Measurements from ENCODE around the gene RIF1.

DNA sequence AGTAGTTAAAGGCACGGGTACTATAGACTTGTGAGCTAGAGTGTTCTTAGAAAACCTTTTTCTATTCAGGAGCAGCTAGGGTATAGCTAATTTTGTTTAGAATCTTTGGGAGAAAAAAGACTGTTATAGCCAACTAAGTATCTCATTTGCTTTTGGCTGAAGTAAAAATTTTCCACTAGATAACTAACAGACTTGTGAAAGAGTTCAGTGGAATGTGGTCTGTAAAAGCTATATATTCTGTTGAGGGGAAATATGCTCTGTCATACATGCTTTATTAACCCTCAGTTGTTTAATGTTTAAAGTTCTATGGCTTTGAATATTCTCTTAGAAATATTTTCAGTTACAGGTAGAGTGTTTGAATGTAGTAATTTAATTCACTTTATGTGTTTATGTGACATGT, 49.7 kb downstream of the RIF1 start:
- TF ChIP-seq, protein P1, sequence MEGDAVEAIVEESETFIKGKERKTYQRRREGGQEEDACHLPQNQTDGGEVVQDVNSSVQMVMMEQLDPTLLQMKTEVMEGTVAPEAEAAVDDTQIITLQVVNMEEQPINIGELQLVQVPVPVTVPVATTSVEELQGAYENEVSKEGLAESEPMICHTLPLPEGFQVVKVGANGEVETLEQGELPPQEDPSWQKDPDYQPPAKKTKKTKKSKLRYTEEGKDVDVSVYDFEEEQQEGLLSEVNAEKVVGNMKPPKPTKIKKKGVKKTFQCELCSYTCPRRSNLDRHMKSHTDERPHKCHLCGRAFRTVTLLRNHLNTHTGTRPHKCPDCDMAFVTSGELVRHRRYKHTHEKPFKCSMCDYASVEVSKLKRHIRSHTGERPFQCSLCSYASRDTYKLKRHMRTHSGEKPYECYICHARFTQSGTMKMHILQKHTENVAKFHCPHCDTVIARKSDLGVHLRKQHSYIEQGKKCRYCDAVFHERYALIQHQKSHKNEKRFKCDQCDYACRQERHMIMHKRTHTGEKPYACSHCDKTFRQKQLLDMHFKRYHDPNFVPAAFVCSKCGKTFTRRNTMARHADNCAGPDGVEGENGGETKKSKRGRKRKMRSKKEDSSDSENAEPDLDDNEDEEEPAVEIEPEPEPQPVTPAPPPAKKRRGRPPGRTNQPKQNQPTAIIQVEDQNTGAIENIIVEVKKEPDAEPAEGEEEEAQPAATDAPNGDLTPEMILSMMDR (IDR thresholded peaks at IDR 0.05; ENCODE audit: insufficient read depth, low read length, poor library complexity, severe bottlenecking): no peak
- no peak for TF ChIP-seq EZH2phosphoT487 (conservative IDR thresholded peaks at IDR 0.05; ENCODE audit: low read length)
